Activated CD4-positive, alpha-beta T cell treated with anti-CD3 and anti-CD28 coated beads for 1 hour (primary cell): ENCODE data around the gene ATP2B2.

ENCODE experiments used
- DNase-seq: peaks from one replicate; pipeline ENCODE4 v3.0.0-alpha.2; 2020

The ATP2B2 gene

GRCh38 chr3:10289787-10290355, 215.5 kb downstream of the ATP2B2 start:
- no peak for DNase-seq

GRCh38 chr3:10289077-10289476, 216.3 kb downstream of the ATP2B2 start:
- no peak for DNase-seq

GRCh38 chr3:10288575-10288960, 216.8 kb downstream of the ATP2B2 start:
- no peak for DNase-seq

- DNase-seq = no peak
These were observed 217.3 kb downstream of the ATP2B2 start for GRCh38 chr3:10287936-10288574.

GRCh38 chr3:10286596-10287295, 218.6 kb downstream of the ATP2B2 start:
- no peak for DNase-seq

- no peak for DNase-seq
These were observed 219.3 kb downstream of the ATP2B2 start for GRCh38 chr3:10286133-10286524.

- DNase-seq = no peak
These were observed 219.9 kb downstream of the ATP2B2 start for GRCh38 chr3:10285272-10286132.

- no peak for DNase-seq
These were observed 220.9 kb downstream of the ATP2B2 start for GRCh38 chr3:10284496-10284895.

GRCh38 chr3:10283638-10284037, 221.7 kb downstream of the ATP2B2 start:
- no peak for DNase-seq

- no peak for DNase-seq
These were observed 223.4 kb downstream of the ATP2B2 start for GRCh38 chr3:10281951-10282350.

GRCh38 chr3:10280571-10280970, 224.8 kb downstream of the ATP2B2 start:
- no peak for DNase-seq

- no peak for DNase-seq
These were observed 225.2 kb downstream of the ATP2B2 start for GRCh38 chr3:10280177-10280529.

GRCh38 chr3:10279384-10280176, 225.8 kb downstream of the ATP2B2 start:
- DNase-seq = no peak

GRCh38 chr3:10278501-10278900, 226.9 kb downstream of the ATP2B2 start:
- no peak for DNase-seq

- no peak for DNase-seq
These were observed 228.2 kb downstream of the ATP2B2 start for GRCh38 chr3:10277115-10277625.

- DNase-seq = no peak
These were observed 230.8 kb downstream of the ATP2B2 start for GRCh38 chr3:10274601-10275000.
